NCI-H748 (cell line): ENCODE measurements around the gene PIGP.
"Not testable (repeated sequence)": the region's sequence is repeated elsewhere in the genome, so short reads cannot be mapped to it uniquely, and the experiment has no call there.

Experiments used
- DNase-seq: peaks from one replicate; lab custom pipeline; 2025; ENCODE audit not compliant: unreplicated experiment; lab: John Stamatoyannopoulos, UW

PIGP gene

DNA sequence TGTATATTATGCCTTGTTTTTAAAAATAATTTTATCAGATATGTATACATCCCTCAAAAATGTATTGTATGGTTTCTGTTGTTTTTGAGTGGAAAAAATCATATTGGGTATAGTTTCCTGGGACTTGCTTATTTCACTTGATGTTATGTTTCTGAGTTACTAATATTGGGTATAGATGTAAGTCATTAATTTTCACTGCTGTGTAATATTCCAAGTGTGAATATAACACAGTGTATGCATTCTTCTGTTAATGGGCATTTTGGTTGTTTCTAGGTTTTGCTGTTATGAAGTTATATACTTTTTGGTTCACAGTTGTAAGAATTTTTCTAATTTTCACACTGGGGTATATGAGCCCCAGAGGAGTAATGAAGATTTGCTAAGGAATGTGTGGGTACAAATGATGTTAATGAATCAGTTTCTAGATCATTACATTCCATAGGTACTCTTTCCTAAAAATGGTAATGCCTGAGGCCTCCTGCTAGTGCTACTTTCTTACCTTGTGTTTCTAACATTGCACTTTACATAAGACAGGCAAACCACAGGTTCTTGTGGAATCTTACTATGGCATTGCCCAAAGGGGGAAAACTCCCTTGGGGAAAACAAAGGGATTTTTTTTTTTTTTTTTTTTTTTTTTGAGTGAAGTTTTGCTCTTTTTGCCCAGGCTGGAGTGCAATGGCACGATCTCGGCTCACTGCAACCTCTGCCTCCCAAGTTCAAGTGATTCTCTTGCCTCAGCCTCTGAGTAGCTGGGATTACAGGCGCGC is 3.4 kb upstream of the PIGP start:
- DNase-seq: no peak

DNA sequence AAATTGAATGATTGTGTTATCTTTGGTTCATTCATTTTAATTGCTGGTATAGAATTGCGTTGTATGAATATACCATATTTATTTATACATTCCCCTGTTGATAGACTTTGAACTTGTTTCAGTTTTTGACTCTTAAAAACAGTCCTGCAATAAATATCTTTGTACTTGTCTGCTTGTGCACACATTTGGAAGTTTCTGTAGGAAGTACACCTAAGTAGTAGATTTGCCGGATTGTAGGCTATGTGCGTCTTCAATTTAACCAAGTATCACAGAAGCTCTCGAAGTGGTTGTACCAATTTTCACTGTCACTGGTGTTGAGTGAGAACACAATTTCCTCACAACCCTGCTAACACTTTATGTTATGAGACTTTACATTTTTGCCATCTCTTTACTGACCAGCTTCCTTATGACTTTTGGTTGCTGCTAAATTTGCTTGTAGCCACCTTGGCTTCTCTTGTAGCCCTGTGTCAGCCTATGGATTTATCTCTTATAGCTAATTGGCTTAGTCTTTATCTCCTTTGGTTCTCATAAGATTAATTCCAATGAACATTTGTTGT is 2.4 kb upstream of the PIGP start:
- DNase-seq: no peak

DNA sequence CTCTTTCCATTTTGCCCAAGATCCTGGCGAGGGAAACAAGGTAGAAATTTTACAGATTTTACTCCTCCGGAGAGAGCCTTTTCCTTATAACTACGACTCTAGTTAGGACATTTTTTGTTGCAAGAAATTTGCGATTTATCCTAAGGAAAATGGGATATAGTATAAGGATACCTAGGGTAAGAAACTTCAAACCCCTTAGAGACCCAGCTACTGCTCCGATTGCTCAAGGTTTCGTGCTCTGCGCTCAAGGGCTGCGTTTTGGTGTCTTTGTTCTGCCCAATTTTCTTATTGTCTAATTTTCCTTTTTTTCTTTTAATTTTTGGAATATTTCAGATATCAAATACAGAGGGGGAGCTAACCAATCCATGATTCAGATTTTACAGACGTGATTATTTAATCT is 1.7 kb upstream of the PIGP start:
- no peak for DNase-seq

DNA sequence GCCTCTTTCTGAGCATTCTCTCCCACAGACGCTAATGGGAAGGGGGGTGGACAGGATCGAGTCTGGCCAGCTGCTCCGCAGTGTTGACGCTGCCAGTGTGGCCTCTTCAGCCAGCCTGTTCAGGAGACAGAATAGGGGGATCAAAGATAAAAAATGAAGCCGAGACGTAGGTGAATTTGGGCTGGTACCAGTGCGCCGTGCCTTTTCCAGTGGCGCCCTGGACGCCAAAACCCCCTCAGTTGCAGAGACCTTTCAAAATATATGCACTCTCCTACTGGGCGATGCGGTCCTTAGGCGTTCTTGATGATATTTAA is 1.3 kb upstream of the PIGP start:
- DNase-seq: peak; percentile 50

DNA sequence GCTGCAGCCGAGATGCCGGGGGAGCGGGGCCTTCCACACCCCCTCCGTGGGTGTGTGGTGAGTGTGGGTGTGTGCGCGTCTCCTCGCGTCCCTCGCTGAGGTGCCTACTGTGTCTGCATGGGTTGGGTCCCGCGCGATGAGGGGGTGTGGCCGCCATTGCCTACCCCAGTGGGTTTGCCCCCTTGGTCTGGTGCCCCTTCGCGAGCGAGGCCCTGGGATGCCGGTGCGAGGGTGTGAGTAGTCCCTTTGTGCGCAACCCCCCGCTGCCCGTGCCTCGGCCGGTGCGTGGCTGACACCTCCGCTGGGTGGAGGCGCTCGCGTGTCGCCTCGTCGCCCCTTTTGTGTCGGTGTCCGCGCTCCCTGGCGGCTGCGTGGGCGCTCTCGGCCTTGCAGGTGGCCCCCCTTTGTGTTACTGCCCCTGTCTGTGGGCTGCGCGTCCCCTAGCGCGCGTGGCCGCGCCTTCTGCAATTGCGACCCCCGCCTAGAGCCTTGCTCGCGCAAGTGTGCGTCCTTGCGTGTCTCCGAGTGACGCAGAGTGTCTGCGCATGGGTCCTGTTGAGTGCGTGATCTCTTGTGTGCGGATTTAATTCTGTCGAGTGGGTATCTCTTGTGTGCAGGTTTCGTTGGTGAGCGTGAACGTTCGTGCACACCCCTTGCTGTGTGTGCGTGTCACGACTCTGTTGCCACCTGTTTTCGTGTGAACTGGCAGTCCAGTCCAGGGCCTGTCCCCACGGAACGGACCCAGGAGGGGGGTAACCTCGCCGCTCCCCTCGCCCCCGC is 736 bp upstream of the PIGP start:
- DNase-seq: peak; percentile 67

DNA sequence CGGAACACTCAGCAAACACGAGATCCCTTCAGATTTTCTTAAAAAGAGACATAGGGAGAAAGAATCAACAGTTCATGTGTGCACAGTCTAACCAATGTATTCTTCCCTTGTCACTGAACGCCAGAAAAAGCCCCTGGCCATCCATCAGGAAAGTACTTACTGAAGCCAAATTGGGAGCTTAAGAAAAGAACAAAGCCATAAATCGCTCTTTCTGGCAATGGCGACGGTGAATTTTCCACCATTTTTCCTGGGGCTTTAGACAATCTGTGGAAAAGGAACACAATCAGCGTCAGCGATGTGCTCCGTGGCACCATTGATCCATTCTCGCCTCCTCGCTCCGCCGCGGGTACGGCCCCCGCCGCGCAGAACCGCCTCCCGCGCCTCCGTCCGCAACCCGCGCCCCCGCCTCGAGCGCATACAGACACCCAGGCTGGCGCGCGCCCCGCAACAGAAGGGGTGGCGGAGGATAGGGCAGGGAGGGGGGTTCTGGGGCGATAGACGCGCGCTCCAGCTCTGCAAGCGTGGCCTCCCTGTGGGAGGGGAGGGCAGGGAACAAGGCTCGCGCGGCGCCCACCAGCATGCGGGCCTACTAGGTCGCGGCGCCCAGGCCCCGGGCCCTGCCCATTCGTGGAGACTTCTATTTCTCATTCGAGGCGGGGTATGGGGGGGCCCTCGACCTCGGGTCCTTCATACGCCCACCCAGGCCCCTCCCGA is 440 bp downstream of the PIGP start:
- DNase-seq: peak; percentile 91

DNA sequence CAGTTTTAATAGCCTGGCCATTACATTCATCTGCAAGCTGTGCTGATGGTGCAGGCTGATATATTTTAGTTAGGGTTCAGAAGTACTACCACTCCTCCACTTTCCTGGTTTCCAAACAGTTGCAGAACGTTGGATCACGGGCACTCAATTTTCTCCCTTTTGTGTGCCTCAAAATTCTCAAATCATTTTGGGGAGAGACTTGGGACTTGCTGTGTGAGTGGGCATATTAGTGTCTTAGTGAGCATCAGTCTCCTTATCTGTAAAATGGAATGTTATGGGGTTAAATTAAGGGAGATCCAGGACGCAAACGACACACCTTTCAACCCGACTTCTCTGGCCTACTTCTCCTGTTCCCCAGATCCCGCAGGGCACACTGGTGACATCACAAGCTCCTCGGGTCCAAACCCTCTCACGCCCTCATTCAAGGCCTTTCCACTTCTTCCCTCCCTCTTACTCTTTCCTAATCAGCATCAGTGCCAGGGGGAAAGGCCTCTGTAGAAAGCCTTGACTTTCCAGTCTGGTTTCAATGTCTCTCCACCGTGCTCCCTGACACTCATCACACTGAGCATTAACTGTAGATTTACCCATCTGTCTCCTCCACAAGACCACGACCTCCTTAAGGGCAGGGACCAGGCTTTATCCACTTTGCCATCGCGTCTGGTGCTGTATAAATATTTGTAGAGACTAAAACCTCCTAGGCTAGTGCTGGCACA is 1.2 kb downstream of the PIGP start:
- peak; percentile 59 for DNase-seq

DNA sequence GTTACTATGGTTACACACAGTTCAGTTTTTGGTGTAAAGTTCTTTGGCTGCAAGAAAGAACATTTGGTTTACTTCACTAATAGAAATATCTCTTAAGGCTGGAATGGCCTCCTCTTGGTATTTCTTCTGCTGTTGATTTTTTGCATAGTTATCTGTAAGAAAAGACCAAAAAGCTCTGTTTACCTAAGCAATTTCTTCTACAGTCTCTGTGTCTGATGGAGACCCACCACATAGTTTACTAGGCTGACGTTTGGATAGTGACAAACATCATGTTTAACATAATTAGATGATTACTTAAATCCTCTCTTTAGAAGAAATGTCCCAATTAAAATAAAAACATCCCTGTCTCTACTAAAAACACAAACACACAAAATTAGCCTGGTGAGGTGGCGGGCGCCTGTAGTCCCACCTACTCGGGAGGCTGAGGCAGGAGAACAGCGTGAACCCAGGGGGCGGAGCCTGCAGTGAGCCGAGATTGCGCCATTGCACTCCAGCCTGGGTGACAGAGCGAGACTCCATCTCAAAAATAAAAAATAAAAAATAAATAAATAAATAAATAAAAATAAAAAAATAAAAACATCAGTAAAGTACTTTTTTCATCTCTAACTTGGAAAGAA is 7.2 kb downstream of the PIGP start:
- DNase-seq: no peak

DNA sequence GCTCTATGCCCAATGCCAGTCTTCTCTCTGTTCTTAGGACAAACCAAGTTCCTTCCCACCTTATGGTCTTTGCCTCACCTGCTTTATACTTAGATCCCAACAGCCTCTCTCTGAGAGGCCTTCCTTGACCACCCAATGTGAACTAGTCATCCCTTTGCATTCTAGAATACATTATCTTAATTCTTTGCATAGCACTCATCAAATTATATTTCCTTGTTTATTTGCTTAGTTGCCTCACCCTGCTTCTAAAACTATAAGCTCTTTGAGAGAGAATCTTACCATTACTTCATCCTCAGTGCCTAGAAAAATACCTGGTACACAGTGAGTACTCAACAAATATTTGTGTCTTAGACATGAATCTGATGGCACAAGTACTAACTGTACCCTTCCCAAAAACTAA is 8.0 kb downstream of the PIGP start:
- DNase-seq: no peak

DNA sequence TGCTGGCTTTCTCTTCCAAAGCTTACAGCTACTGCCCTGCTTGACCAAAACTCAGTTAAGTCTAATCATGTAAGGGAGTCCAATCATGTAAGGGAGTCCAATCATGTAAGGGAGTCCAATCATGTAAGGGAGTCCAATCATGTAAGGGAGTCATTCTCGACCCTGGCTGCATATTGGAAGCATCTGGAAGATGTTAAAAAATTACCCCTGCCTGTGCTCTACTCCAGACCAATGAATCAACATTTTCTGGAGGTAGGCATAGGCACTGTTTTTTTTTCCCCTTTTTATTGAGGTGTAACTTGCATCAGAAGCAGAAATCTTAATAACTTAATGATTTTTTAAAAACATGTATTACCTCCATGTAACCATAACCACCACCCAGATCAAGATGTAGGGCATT is 9.4 kb downstream of the PIGP start:
- no peak for DNase-seq

DNA sequence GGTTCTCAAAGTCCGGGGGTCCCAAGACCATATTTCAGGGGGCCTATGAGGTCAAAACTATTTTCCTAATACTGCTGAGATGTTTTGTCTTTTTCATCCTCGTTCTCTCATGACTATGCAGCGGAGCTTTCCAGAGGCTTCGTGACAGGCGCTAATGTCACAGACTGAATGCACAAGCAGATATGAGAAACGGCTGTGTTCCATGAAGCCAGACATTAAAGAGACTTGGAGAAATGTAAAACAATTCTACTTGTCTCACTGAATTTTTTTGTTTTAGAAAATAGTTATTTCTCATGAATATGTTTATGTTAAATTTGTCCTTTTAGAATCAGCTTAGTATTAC is 10.3 kb downstream of the PIGP start:
- no peak for DNase-seq

DNA sequence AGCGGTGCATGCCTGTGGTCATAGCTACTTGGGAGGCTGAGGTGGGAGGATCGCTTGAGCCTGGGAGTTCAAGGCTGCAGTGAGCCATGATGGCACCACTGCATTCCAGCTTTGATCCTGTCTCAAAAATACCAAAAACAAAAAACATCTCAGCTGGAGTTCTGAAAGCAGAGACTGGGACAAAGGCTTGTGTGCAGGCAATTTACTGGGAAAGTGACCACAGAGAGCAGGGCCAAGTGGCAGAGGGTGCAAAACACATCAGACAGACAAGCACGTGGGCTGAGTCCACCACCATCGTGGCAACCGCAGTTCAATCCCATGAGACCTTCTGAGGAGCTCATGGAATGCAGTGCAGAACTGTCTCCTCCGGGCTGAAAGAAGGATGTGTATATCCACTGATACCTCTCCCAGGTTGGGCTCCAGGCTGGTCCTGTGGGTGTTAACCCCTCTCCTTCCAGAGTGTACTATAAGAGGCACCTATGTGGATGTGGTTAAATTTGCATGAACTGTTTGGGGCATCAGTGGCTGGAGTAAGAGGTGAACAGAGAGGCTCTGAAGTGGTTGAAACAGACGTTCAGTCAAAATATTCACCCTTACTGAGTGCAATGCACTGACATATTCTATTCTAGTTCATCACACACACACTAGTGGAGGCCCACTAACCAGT is 10.8 kb downstream of the PIGP start:
- DNase-seq: no peak

DNA sequence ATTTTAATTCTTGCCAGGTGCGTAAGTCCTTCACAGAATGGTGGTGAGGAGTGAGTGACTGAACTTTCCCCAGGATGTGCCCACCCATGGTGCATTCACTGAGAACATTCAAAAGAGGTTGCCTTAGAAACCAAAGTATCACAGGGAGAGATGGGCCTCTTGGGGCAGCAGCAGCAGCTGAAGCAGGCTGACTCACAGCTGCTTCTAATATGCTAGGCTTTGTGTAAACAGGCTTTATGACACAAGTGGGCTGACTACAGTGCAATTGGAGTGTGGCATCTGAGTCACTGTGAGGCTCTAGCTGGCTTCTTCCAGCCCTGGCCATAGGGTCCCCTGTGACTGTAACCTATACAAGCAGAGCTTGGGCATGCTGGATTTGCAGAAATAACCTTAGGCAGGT is 12.6 kb downstream of the PIGP start:
- peak; percentile 98 for DNase-seq

DNA sequence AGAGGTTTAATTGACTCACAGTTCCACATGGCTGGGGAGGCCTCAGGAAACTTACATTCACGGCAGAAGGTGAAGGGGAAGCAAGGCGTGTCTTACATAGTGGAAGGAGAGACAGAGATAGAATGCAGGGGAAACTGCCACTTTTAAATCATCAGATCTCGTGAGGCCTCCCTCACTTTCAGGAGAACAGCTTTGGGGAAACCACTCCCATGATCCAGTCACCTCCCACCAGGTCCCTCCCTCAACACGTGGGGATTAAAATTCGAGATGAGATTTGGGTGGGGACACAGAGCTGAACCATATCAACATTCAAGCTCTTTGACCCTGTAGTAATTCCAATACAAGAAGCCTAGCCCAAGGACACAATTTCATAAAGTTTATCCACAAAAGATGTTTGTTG is 13.7 kb downstream of the PIGP start:
- no peak for DNase-seq

DNA sequence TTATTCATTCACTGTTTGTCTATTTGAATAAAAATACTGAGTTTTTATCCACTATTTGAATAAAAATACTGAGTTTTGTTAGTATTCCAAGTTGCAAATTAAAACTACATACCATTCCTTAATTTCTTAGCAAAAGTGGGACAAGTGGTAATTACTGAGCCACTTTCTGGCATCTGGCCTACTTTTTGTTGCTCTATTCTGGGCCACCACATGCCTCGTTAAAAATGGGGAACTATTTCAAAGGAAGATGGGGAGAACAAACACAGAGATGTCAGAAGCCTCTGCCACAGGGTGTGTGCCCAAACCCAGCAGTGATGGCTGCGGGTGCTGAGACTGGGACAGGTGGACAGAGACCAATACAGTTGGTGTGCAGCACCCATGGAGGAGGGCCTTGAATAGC is 14.6 kb downstream of the PIGP start:
- DNase-seq: no peak

DNA sequence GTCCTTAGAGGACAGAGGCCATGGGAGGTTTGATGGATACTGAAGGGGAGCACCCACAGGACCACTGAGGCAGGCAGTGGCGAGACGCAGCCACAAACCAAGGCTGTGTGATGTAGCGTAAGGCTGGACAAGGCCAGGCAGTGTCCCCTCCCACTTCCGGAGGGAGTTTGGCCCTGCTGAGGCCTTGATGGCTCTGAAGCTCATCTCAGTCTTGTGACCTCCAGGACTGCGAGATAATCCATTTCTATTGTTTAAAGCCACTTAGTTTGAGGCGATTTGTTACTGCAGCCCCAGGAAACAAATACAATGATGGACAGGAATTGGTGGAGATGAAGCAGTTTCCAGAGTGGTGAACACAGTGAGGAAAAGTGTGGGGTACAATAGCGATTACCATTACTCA is 15.3 kb downstream of the PIGP start:
- DNase-seq: no peak

DNA sequence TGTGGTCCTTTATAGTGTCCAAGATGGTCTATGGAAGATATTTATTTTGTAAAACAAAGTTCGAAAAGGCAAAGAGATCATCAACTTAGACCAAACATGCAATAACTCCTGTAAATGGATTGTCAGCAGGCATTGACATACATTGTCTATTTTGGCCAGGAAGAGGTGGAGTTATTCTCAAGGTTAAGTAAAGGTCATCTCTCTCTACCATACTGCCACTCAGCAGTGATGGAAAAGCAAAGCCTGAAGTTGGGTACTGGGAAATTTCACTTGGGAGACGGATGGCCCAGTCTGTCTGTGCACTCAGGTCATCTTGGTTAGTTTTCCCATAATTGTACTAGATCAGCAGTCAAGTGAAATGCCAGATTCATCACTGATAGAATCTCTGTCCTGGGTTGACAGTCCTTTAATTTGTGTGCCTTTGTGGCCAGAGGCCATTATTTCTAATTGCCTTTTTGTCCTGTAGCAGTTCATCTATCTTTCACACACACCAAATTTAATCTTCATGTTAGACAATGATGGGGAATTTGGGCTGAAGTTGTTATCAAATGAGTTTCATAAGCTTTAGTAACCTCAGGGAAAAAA is 17.5 kb downstream of the PIGP start:
- no peak for DNase-seq

DNA sequence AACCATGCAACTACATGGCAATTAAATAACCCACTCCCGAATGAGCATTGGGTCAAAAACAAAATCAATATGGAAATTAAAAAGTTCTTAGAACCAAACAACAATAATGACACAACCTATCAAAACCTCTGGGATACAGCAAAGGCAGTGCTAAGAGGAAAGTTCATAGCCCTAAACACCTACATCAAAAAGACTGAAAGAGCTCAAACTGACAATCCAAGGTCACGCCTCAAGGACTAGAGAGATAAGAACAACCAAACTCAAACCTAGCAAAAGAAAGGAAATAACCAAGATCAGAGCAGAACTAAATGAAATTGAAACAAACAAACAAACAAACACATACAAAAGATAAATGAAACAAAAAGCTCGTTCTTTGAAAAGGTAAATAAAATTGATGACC is 23.1 kb downstream of the PIGP start:
- DNase-seq: not testable (repeated sequence)

DNA sequence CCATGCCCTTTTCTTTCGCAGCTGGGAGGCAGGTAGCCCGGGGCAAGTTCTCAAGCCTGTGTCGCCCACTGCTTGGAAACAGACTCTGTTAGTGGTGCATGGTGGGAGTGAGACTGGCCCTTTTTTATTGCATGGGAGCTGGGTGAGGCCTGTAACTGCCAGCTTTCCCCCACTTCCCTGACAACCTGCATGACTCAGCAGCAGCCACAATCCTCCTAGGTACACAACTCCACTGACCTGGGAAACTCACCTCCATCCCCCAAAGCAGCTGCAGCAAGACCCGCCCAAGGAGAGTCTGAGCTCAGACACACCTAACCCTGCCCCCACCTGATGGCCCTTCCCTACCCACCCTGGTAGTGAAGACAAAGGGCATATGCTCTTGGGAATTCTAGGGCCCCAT is 25.8 kb downstream of the PIGP start:
- DNase-seq: peak; percentile 17

DNA sequence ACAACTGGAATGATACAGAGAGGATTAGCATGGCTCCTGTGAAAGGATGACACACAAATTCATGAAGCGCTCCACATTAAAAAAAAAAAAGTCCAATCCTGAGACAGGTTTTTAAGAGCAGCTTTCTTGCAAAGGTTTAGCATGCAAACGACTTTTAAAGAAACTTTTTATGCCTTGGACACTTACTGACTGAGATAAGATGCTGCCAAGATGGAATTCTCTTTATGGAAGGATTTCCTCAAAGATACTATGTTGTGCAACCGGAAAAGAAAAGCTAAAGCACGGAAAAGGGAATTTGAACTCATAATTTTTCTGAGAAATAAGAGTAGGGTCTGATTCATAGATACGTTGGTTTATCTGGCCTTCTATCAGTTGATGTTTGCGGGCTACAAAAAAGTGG is 27.3 kb downstream of the PIGP start:
- DNase-seq: no peak
